RWPE2 (cell line): ENCODE measurements around the gene GLRA3.

Experiments used
- ATAC-seq: fragments of 200-7000 bp; cut with Tn5 transposase; 3 replicates; pipeline ENCODE4 v1.9.1; 2021; ENCODE audit warnings: low read depth
- DNase-seq: peaks from one replicate; pipeline ENCODE4 v3.0.0-alpha.2; 2020; ENCODE audit warnings: low spot score
- H3K27ac ChIP-seq: fragments of 450-650 bp; 2 replicates; pipeline ENCODE4 v1.5.1; 2017; ENCODE audit warnings: mild to moderate bottlenecking; ENCODE audit not compliant: poor library complexity, severe bottlenecking
- H3K27me3 ChIP-seq: fragments of 250-450 bp; sonication (Bioruptor Pico); 2 replicates; pipeline ENCODE4 v1.5.1; 2021; ENCODE audit warnings: mild to moderate bottlenecking, moderate library complexity; ENCODE audit not compliant: insufficient read depth, poor library complexity, severe bottlenecking
- H3K36me3 ChIP-seq: fragments of 250-450 bp; sonication (Bioruptor Pico); 2 replicates; pipeline ENCODE4 v1.5.1; 2020; ENCODE audit warnings: low read depth, mild to moderate bottlenecking, moderate library complexity
- H3K4me1 ChIP-seq: fragments of 250-450 bp; sonication (Bioruptor Pico); 2 replicates; pipeline ENCODE4 v1.5.1; 2021; ENCODE audit warnings: mild to moderate bottlenecking, moderate library complexity; ENCODE audit not compliant: insufficient read depth, poor library complexity, severe bottlenecking
- H3K4me3 ChIP-seq: fragments of 250-450 bp; sonication (Bioruptor Pico); 2 replicates; pipeline ENCODE4 v1.5.1; 2021; ENCODE audit warnings: mild to moderate bottlenecking, moderate library complexity; ENCODE audit not compliant: severe bottlenecking
- H3K9me3 ChIP-seq: fragments of 250-450 bp; sonication (Bioruptor Pico); 2 replicates; pipeline ENCODE4 v1.5.1; 2021; ENCODE audit warnings: mild to moderate bottlenecking, moderate library complexity; ENCODE audit not compliant: severe bottlenecking
- TF ChIP-seq, protein P1 (sequence below): fragments of 450-650 bp; IDR thresholded peaks from one replicate; pipeline ENCODE4 v1.5.1; 2017; ENCODE audit warnings: mild to moderate bottlenecking, moderate library complexity; ENCODE audit not compliant: poor library complexity, severe bottlenecking

Gene GLRA3

GRCh38 chr4:174707051-174707676, 121.9 kb downstream of the GLRA3 start:
- no peaks in the 10 kb centered on the region for H3K9me3 ChIP-seq
- no peaks in the 10 kb centered on the region for H3K4me1 ChIP-seq
- no peak for DNase-seq
- ATAC-seq = no peak
- no peak overlapping the region for H3K27ac ChIP-seq
- H3K36me3 ChIP-seq = no peaks in the 10 kb centered on the region
- no peaks in the 10 kb centered on the region for H3K27me3 ChIP-seq
- H3K4me3 ChIP-seq = no peak overlapping the region
- TF ChIP-seq, protein P1, sequence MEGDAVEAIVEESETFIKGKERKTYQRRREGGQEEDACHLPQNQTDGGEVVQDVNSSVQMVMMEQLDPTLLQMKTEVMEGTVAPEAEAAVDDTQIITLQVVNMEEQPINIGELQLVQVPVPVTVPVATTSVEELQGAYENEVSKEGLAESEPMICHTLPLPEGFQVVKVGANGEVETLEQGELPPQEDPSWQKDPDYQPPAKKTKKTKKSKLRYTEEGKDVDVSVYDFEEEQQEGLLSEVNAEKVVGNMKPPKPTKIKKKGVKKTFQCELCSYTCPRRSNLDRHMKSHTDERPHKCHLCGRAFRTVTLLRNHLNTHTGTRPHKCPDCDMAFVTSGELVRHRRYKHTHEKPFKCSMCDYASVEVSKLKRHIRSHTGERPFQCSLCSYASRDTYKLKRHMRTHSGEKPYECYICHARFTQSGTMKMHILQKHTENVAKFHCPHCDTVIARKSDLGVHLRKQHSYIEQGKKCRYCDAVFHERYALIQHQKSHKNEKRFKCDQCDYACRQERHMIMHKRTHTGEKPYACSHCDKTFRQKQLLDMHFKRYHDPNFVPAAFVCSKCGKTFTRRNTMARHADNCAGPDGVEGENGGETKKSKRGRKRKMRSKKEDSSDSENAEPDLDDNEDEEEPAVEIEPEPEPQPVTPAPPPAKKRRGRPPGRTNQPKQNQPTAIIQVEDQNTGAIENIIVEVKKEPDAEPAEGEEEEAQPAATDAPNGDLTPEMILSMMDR = no peak

GRCh38 chr4:174702979-174703478, 126.0 kb downstream of the GLRA3 start:
- peaks cover 5% of the 10 kb centered on the region for H3K27me3 ChIP-seq
- DNase-seq (no peak), ATAC-seq (no peak)
- H3K4me1 ChIP-seq = no peaks in the 10 kb centered on the region
- no peaks in the 10 kb centered on the region for H3K36me3 ChIP-seq
- no peak overlapping the region for H3K4me3 ChIP-seq
- H3K9me3 ChIP-seq = no peaks in the 10 kb centered on the region
- H3K27ac ChIP-seq = no peak overlapping the region
- TF ChIP-seq, protein P1 = no peak

DNA sequence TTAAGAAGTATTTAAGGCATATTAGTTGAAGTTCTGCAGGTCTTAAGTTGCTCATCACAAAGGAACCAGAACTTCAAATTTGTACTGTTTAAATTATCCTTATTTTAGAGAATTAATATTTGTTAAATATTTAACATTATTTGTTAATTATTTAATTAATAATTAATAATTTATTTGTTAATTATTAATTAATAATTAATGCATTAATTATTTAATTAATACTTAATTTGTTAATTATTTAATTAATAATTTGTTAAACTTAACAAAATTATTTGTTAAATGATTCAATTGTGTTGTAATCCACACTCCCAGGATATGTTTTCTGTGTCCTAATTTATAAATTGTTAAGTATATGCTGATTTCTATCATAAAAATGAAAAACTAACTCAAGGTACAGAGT, 129.4 kb downstream of the GLRA3 start:
- ATAC-seq = no peak
- Histone ChIP-seq H3K4me1 (no peaks in the 10 kb centered on the region), H3K9me3 (no peaks in the 10 kb centered on the region), H3K4me3 (no peak overlapping the region), H3K27me3 (peaks cover 5% of the 10 kb centered on the region), H3K27ac (no peak overlapping the region), H3K36me3 (no peaks in the 10 kb centered on the region)
- TF ChIP-seq, protein P1 = no peak
- no peak for DNase-seq

DNA sequence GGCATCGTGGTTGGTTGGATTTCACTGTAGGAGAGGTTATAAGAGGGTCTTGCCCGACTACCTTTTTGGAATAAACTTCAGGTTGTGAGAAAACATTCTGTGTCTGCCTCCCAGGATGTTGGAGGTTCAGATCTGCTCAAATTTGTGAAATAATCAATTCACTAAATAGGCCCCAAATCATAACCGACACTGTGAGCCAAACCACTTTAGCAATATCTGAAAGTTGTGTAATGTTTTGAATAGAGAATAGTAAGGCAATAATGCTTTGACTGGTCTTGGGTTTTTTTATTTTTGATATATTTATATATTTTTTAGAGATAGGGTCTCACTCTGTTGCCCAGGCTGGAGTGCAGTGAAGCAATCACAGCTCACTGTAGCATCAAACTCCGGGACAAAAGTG, 131.2 kb downstream of the GLRA3 start:
- TF ChIP-seq, protein P1 = no peak
- Histone ChIP-seq H3K36me3 (no peaks in the 10 kb centered on the region), H3K27me3 (peaks cover 5% of the 10 kb centered on the region), H3K4me3 (no peak overlapping the region), H3K4me1 (no peaks in the 10 kb centered on the region), H3K9me3 (no peaks in the 10 kb centered on the region), H3K27ac (no peak overlapping the region)
- DNase-seq (no peak), ATAC-seq (no peak)

DNA sequence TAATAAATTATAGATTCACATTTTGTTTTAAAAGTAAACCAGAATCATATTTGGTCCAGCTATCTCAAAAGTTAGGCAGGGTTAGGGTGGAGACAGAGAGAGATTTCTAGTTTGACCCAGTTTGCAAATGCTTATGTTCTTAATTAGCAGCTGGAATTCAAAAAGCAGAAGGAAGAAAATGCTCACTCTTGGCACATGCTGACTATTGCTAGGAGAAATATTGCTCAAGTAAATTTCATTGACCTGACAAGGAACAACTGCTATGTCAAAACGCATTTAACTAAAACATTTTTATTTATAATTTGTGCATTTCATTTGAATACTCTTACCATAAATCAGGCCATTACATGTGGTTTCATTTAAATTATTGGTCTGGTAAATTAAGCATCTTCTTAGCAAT, 131.8 kb downstream of the GLRA3 start:
- Histone ChIP-seq H3K36me3 (no peaks in the 10 kb centered on the region), H3K4me1 (no peaks in the 10 kb centered on the region), H3K27me3 (peaks cover 5% of the 10 kb centered on the region), H3K4me3 (no peak overlapping the region), H3K27ac (no peak overlapping the region), H3K9me3 (no peaks in the 10 kb centered on the region)
- DNase-seq (no peak), ATAC-seq (no peak)
- TF ChIP-seq, protein P1 = no peak
